Measurements from ENCODE around the gene WDR72. TPM values are rescaled to one million over a fixed set of nuclear protein-coding genes. Genes with fewer than 3 reads are reported as not detected.
A peak's percentile ranks its signal among the peaks of the same experiment; 100 is the strongest.

Gene WDR72
- total and polyA plus RNA-seq, 2 of the 13 experiments (the other 11 are each of a cell fraction or from before 2014, with no cell fraction given) = 0.21 to 0.60 TPM

- TF ChIP-seq NR2F2 (IDR thresholded peaks at IDR 0.05; ENCODE audit: borderline replicate concordance, low read depth) = 0 out of 2 replicates have a peak, but pooled peaks have one; percentile 38
- TF ChIP-seq ZNF142 (CRISPR knock-in tag; IDR thresholded peaks at IDR 0.05) = no peak
- peak; percentile 77 for TF ChIP-seq ARID5B (CRISPR knock-in tag; IDR thresholded peaks at IDR 0.05)
- TF ChIP-seq CCAR2 (optimal IDR thresholded peaks at IDR 0.05; ENCODE audit: low read depth, low read length) = no peak
- no peak for TF ChIP-seq ZFP62 (CRISPR knock-in tag; IDR thresholded peaks at IDR 0.05)
- TF ChIP-seq ZNF615 (CRISPR knock-in tag; IDR thresholded peaks at IDR 0.05; ENCODE audit: borderline replicate concordance) = no peak
- no peak for TF ChIP-seq NFIB (CRISPR knock-in tag; IDR thresholded peaks at IDR 0.05; ENCODE audit: borderline replicate concordance)
- no peak for TF ChIP-seq SMARCC2 (IDR thresholded peaks at IDR 0.05)
- no peak for TF ChIP-seq SP5 (CRISPR knock-in tag; IDR thresholded peaks at IDR 0.05; ENCODE audit: borderline replicate concordance, low read depth)
- TF ChIP-seq ZIK1 (CRISPR knock-in tag; IDR thresholded peaks at IDR 0.05; ENCODE audit: borderline replicate concordance, low read depth) = no peak
- TF ChIP-seq KMT2A (CRISPR knock-in tag; IDR thresholded peaks at IDR 0.05) = no peak
- TF ChIP-seq CENPBD1 (CRISPR knock-in tag; IDR thresholded peaks at IDR 0.05; ENCODE audit: borderline replicate concordance, low read depth) = no peak
- TF ChIP-seq ZC3H13 (CRISPR knock-in tag; IDR thresholded peaks at IDR 0.05) = no peak
- no peak for TF ChIP-seq ZBTB37 (CRISPR knock-in tag; IDR thresholded peaks at IDR 0.05)
- no peak for TF ChIP-seq ZBTB44 (CRISPR knock-in tag; IDR thresholded peaks at IDR 0.05)
Measured at GRCh38 chr15:53559364-53560277, 199.8 kb downstream of the WDR72 start (continued).

Measured in HepG2 (cell line).